ENCODE measurements around the gene ARFIP1.
"Not testable (repeated sequence)": the region's sequence is repeated elsewhere in the genome, so short reads cannot be mapped to it uniquely, and the experiment has no call there.

- not testable (repeated sequence) for TF ChIP-seq EZH2 (IDR thresholded peaks at IDR 0.05); CTCF (IDR thresholded peaks at IDR 0.05 in 2 of 3, conservative IDR thresholded peaks at IDR 0.05 in 1 of 3; ENCODE audit: borderline replicate concordance in 1 of 3, insufficient read depth in 1 of 3, low read depth in 2 of 3, low read length in 2 of 3); POLR2A (IDR thresholded peaks at IDR 0.05; ENCODE audit: borderline replicate concordance, extremely low read depth, insufficient read depth, insufficient read length); TCF7L2 (IDR thresholded peaks at IDR 0.05; ENCODE audit: borderline replicate concordance, extremely low read depth, insufficient read depth, insufficient read length); YY1 (IDR thresholded peaks at IDR 0.05; ENCODE audit: extremely low read depth, insufficient replicate concordance, low read depth, low read length); SRF (IDR thresholded peaks at IDR 0.05; ENCODE audit: low read depth); SP1 (IDR thresholded peaks at IDR 0.05; ENCODE audit: low read depth); POLR2AphosphoS5 (IDR thresholded peaks at IDR 0.05; ENCODE audit: low read depth, low read length); ELF1 (IDR thresholded peaks at IDR 0.05; ENCODE audit: borderline replicate concordance, low read depth); ATF3 (IDR thresholded peaks at IDR 0.05); CEBPB (IDR thresholded peaks at IDR 0.05; ENCODE audit: low read depth); ZNF274 (IDR thresholded peaks at IDR 0.05; ENCODE audit: low read depth, low read length)
Measured at GRCh38 chr4:152866432-152866993, 86.8 kb downstream of the ARFIP1 start.
